ENCODE results near the gene GDPD3. TPM values are rescaled to one million over a fixed set of nuclear protein-coding genes. Genes with fewer than 3 reads are reported as not detected.
"Not testable (repeated sequence)": the region's sequence is repeated elsewhere in the genome, so short reads cannot be mapped to it uniquely, and the experiment has no call there.

Gene GDPD3
- total RNA-seq, 1 experiment from 2014 or later, result 2.1 TPM

DNA sequence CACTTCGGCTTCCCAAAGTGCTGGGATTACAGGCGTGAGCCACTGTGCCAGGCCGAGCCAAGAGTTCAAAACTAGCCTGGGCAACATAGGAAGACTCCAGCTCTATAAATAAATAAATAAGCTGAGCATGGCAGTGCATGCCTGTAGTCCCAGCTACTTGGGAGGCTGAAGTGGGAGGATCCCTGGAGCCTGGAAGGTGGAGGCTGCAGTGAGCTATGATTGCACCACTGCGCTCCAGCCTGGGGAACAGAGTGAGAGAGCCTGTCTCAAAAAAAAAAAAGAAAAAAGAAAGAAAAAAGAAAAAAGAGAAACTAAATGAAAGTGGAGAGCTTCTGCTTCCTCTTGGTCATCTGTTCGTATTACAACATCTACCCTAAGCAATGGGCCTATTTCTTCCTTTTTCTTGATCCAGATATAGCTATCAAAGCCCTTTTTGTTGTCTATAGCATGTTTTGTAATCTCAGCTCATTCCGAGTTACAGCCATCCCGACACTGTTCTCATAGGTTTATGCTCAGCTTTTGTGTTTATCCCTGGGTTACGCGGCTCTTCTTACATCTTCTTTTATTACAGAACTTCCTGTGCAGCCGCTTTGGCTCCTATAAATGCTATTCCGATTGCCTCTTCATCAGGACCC, 23.8 kb upstream of the GDPD3 start:
- Histone ChIP-seq H3K27me3 (ENCODE audit: low read length) (no peaks in the 10 kb centered on the region), H3K27ac (ENCODE audit: low read length) (no peak overlapping the region), H4K20me1 (ENCODE audit: insufficient read depth, low read depth, low read length) (no peaks in the 10 kb centered on the region), H3K9me3 (ENCODE audit: low read length) (no peaks in the 10 kb centered on the region), H3K4me1 (ENCODE audit: low read length) (peaks cover 5% of the 10 kb centered on the region), H3K4me2 (ENCODE audit: low read depth, low read length, poor library complexity, severe bottlenecking) (no peak overlapping the region), H3K36me3 (ENCODE audit: insufficient read depth, low read length) (no peaks in the 10 kb centered on the region), H3K9ac (ENCODE audit: low read length) (no peak overlapping the region), H3K9me2 (replicated peaks; ENCODE audit: insufficient read depth, low read length) (no peaks in the 10 kb centered on the region), H3K4me3 (ENCODE audit: low read length) (no peak overlapping the region), H3K79me2 (ENCODE audit: low read length) (no peaks in the 10 kb centered on the region), H2AFZ (ENCODE audit: low read length) (no peak overlapping the region)
- DNase-seq, result no peak

DNA sequence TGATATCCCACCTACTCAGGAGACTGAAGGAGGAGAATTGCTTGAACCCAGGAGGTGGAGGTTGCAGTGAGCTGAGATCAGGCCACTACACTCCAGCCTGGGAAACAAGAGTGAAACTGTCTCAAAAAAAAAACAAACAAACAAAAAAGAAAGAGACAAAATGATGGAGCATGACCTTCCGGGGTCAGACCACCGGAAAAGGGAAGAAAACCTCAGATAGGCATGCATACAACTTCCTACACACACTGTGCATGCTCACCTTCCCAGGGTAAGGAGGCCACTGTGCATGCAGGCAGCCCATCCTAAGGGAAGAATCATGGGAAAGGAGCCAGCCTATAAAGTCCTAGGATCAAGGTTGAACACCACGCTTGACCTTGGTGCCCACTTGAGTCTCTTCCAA, 19.3 kb upstream of the GDPD3 start:
- DNase-seq, result no peak
- Histone ChIP-seq H3K27me3 (ENCODE audit: low read length) (no peaks in the 10 kb centered on the region), H3K27ac (ENCODE audit: low read length) (no peak overlapping the region), H3K9me2 (replicated peaks; ENCODE audit: insufficient read depth, low read length) (no peaks in the 10 kb centered on the region), H2AFZ (ENCODE audit: low read length) (no peak overlapping the region), H3K9me3 (ENCODE audit: low read length) (no peaks in the 10 kb centered on the region), H3K9ac (ENCODE audit: low read length) (no peak overlapping the region), H3K4me3 (ENCODE audit: low read length) (no peak overlapping the region), H3K79me2 (ENCODE audit: low read length) (no peaks in the 10 kb centered on the region), H4K20me1 (ENCODE audit: insufficient read depth, low read depth, low read length) (no peaks in the 10 kb centered on the region), H3K4me2 (ENCODE audit: low read depth, low read length, poor library complexity, severe bottlenecking) (no peak overlapping the region), H3K4me1 (ENCODE audit: low read length) (no peaks in the 10 kb centered on the region), H3K36me3 (ENCODE audit: insufficient read depth, low read length) (no peaks in the 10 kb centered on the region)

DNA sequence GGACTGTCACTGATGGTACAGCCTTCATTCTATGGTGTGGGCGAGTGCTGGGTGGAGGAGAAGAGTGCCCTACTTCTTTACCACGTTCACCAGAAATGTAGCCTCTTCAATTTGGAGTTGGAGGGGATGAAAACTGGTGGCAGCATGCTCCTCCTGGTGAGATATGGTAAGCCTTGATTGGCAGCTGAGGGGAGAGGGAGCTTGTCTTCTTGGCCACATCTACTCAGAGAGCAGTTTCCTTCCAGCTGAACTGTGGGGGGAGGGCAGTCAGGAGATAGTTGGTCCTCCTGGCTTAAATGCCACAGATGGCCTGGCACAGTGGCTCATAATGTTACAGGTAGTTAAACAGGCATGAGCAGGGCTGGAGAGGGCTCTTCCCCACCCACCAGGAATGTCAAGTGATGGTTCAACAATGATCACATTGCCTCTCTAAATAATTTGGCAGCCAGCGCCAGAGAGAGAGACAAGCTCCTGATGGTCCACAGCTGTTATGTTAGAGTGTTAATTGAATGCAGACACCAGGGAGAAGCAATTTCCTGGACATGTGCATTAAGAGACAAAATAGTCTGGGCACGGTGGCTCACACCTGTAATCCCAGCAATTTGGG, 18.6 kb upstream of the GDPD3 start:
- Histone ChIP-seq H3K9me3 (ENCODE audit: low read length) (no peaks in the 10 kb centered on the region), H3K4me1 (ENCODE audit: low read length) (no peaks in the 10 kb centered on the region), H3K9ac (ENCODE audit: low read length) (no peak overlapping the region), H3K36me3 (ENCODE audit: insufficient read depth, low read length) (no peaks in the 10 kb centered on the region), H3K79me2 (ENCODE audit: low read length) (no peaks in the 10 kb centered on the region), H3K4me2 (ENCODE audit: low read depth, low read length, poor library complexity, severe bottlenecking) (no peak overlapping the region), H3K27ac (ENCODE audit: low read length) (no peak overlapping the region), H4K20me1 (ENCODE audit: insufficient read depth, low read depth, low read length) (no peaks in the 10 kb centered on the region), H3K27me3 (ENCODE audit: low read length) (no peaks in the 10 kb centered on the region), H2AFZ (ENCODE audit: low read length) (no peak overlapping the region), H3K9me2 (replicated peaks; ENCODE audit: insufficient read depth, low read length) (no peaks in the 10 kb centered on the region), H3K4me3 (ENCODE audit: low read length) (no peak overlapping the region)
- no peak for DNase-seq

DNA sequence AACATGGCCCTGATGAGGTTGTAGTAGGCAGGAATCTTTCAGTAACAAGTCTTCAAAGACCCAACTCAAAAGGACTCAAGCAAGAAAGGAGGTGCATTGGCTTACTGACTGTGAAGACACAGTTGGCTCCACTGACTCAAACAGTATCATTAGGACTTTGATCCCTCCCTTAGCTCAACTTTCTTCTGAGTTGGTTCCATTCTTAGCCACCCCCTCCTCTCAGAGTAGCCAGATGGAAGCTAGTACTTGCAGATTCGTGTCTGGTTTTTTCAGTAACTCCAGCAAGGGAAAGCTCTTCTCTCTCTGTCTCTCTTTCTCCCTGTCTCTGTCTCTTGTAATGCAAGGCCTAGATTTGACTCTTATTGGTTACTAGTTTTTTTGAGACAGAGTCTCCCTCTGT, 14.7 kb upstream of the GDPD3 start:
- Histone ChIP-seq H3K27me3 (ENCODE audit: low read length) (no peaks in the 10 kb centered on the region), H3K27ac (ENCODE audit: low read length) (no peak overlapping the region), H3K9me3 (ENCODE audit: low read length) (no peaks in the 10 kb centered on the region), H3K4me1 (ENCODE audit: low read length) (peaks cover 6% of the 10 kb centered on the region), H3K79me2 (ENCODE audit: low read length) (no peaks in the 10 kb centered on the region), H3K9ac (ENCODE audit: low read length) (no peak overlapping the region), H2AFZ (ENCODE audit: low read length) (no peak overlapping the region), H3K36me3 (ENCODE audit: insufficient read depth, low read length) (no peaks in the 10 kb centered on the region), H4K20me1 (ENCODE audit: insufficient read depth, low read depth, low read length) (no peaks in the 10 kb centered on the region), H3K4me3 (ENCODE audit: low read length) (no peak overlapping the region), H3K9me2 (replicated peaks; ENCODE audit: insufficient read depth, low read length) (no peaks in the 10 kb centered on the region), H3K4me2 (ENCODE audit: low read depth, low read length, poor library complexity, severe bottlenecking) (no peak overlapping the region)
- no peak for DNase-seq

DNA sequence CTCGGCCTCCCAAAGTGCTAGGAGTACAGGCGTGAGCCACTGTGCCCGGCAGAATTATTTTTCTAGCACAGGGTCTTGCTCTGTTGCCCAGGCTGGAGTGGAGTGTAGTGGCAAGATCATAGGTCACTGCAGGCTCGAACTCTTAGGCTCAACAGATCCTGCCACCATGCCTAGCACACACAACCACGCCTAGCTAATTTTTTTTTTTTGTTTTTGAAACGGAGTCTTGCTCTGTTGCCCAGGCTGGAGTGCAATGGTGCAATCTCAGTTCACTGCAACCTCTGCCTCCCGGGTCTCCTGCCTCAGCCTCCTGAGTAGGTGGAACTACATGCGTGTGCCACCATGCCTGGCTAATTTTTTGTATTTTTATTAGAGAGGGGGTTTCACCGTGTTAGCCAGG, 12.4 kb upstream of the GDPD3 start:
- H3K4me3 ChIP-seq (ENCODE audit: low read length); H2AFZ ChIP-seq (ENCODE audit: low read length); H3K9me3 ChIP-seq (ENCODE audit: low read length); H3K36me3 ChIP-seq (ENCODE audit: insufficient read depth, low read length); H4K20me1 ChIP-seq (ENCODE audit: insufficient read depth, low read depth, low read length); H3K27me3 ChIP-seq (ENCODE audit: low read length); H3K9me2 ChIP-seq (replicated peaks; ENCODE audit: insufficient read depth, low read length); DNase-seq; H3K4me2 ChIP-seq (ENCODE audit: low read depth, low read length, poor library complexity, severe bottlenecking); H3K27ac ChIP-seq (ENCODE audit: low read length); H3K9ac ChIP-seq (ENCODE audit: low read length): not testable (repeated sequence)
- Histone ChIP-seq H3K4me1 (ENCODE audit: low read length) (peaks cover 14% of the 10 kb centered on the region), H3K79me2 (ENCODE audit: low read length) (peaks cover 11% of the 10 kb centered on the region)

DNA sequence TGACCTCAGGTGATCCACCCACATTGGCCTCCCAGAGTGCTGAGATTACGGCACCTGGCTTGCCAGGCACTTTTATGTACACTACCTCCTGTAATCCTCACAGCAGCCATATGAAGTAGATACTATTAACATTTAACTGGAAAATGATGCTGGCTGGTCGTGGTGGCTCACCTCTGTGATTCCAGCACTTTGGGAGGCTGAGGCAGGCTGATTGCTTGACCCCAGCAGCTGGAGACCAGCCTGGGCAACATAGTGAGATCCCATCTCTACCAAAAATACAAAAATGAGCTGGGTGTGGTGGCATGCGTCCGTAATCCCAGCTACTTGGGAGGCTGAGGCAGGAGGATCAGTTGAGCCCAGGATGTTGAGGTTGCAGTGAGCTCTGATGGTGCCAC, 11.6 kb upstream of the GDPD3 start:
- H3K27ac ChIP-seq (ENCODE audit: low read length), result no peak overlapping the region
- H3K9me2 ChIP-seq (replicated peaks; ENCODE audit: insufficient read depth, low read length), result no peaks in the 10 kb centered on the region
- H3K27me3 ChIP-seq (ENCODE audit: low read length), result no peaks in the 10 kb centered on the region
- H3K36me3 ChIP-seq (ENCODE audit: insufficient read depth, low read length), result no peaks in the 10 kb centered on the region
- no peak overlapping the region for H3K4me2 ChIP-seq (ENCODE audit: low read depth, low read length, poor library complexity, severe bottlenecking)
- H3K9ac ChIP-seq (ENCODE audit: low read length), result no peak overlapping the region
- DNase-seq, result no peak
- no peaks in the 10 kb centered on the region for H4K20me1 ChIP-seq (ENCODE audit: insufficient read depth, low read depth, low read length)
- H3K9me3 ChIP-seq (ENCODE audit: low read length), result no peaks in the 10 kb centered on the region
- H2AFZ ChIP-seq (ENCODE audit: low read length), result no peak overlapping the region
- H3K79me2 ChIP-seq (ENCODE audit: low read length), result peaks cover 11% of the 10 kb centered on the region
- H3K4me3 ChIP-seq (ENCODE audit: low read length), result no peak overlapping the region
- H3K4me1 ChIP-seq (ENCODE audit: low read length), result peaks cover 14% of the 10 kb centered on the region

DNA sequence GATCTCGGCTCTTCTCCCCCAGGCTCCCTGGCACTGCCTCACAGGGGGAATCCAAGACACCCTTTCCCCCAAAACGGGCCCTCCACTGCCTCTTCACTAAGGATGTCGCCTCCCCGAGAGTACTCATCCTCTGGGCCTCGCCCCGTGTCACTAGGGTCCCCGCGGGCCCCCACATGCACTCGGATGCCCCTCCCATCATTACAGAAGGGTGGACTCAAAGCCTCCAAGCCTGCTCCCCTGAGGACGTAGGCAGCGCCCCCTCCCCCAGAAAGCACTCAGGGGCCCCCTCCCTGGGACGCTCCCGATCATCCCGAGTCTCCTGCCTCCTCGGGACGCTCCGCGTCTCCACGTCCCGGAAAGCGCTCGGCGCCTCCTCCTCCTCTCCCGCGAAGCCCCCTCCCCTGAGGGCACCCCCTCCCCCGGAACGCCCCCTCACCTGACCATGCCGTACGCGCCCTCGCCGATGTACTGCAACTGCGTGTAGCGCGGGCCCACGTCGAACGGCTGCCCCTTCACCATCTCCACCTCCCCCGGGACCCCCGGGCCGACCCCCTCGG, 9.3 kb upstream of the GDPD3 start:
- peaks cover 14% of the 10 kb centered on the region for H3K4me1 ChIP-seq (ENCODE audit: low read length)
- H3K36me3 ChIP-seq (ENCODE audit: insufficient read depth, low read length), result peaks cover 3% of the 10 kb centered on the region; the same call in 1 of the 2 replicates
- peak overlapping the region; percentile 73 for H3K4me3 ChIP-seq (ENCODE audit: low read length)
- peaks cover 11% of the 10 kb centered on the region for H3K79me2 ChIP-seq (ENCODE audit: low read length)
- H4K20me1 ChIP-seq (ENCODE audit: insufficient read depth, low read depth, low read length), result no peaks in the 10 kb centered on the region
- H3K4me2 ChIP-seq (ENCODE audit: low read depth, low read length, poor library complexity, severe bottlenecking), result peak overlapping the region; percentile 96
- peak overlapping the region; percentile 71 for H3K27ac ChIP-seq (ENCODE audit: low read length)
- no peaks in the 10 kb centered on the region for H3K9me2 ChIP-seq (replicated peaks; ENCODE audit: insufficient read depth, low read length)
- no peaks in the 10 kb centered on the region for H3K9me3 ChIP-seq (ENCODE audit: low read length)
- peak; percentile 74 for DNase-seq
- peak overlapping the region; percentile 12; the same call in 1 of the 2 replicates for H2AFZ ChIP-seq (ENCODE audit: low read length)
- H3K9ac ChIP-seq (ENCODE audit: low read length), result peak overlapping the region; percentile 88
- no peaks in the 10 kb centered on the region for H3K27me3 ChIP-seq (ENCODE audit: low read length)

DNA sequence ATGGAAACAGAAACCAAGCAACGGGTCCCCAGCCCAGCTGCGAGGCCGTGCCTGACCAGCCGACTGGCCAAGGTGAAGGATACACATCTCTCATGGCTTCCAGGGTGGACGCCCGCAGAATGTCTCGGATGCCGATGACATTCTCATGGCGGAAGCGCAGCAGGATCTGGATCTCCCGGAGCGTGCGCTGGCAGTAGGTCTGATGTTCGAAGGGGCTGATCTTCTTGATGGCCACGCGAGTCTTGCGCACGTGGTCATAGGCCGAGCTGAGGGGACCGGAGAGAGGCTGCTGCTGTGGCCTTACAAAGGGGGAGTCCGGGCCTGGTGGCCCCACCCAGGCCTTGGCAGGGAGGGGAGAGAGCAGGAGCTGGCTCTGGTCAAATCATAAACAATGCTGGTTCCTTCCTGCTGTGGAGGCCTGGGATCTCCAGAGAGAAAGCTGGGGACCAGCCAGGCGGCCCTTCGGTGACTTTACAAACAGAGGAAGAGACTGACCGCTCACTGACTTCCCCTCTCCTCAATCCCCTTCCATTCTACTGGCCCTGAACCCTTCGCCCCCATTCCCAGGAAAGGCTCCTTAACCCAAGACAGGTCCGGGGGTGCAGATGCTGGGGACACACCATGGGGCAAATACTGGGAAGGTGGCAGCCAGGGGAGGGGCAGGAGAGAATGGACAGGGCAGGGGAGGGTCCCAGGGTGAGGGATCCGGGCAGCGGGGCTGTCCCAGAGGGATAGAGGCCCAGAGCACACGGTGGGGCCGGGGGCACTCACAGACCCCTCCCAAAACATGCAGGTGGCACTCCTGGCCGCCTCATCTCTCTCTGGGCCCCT, 8.6 kb upstream of the GDPD3 start:
- peaks cover 11% of the 10 kb centered on the region for H3K79me2 ChIP-seq (ENCODE audit: low read length)
- peaks cover 14% of the 10 kb centered on the region for H3K4me1 ChIP-seq (ENCODE audit: low read length)
- peak overlapping the region; percentile 88 for H3K9ac ChIP-seq (ENCODE audit: low read length)
- peaks cover 3% of the 10 kb centered on the region; the same call in 1 of the 2 replicates for H3K36me3 ChIP-seq (ENCODE audit: insufficient read depth, low read length)
- H3K27me3 ChIP-seq (ENCODE audit: low read length), result no peaks in the 10 kb centered on the region
- no peak for DNase-seq
- H3K9me3 ChIP-seq (ENCODE audit: low read length), result no peaks in the 10 kb centered on the region
- H3K4me2 ChIP-seq (ENCODE audit: low read depth, low read length, poor library complexity, severe bottlenecking), result peak overlapping the region; percentile 96
- H3K4me3 ChIP-seq (ENCODE audit: low read length), result peak overlapping the region; percentile 73
- no peaks in the 10 kb centered on the region for H4K20me1 ChIP-seq (ENCODE audit: insufficient read depth, low read depth, low read length)
- H2AFZ ChIP-seq (ENCODE audit: low read length), result no peak overlapping the region
- H3K27ac ChIP-seq (ENCODE audit: low read length), result peak overlapping the region; percentile 71
- H3K9me2 ChIP-seq (replicated peaks; ENCODE audit: insufficient read depth, low read length), result no peaks in the 10 kb centered on the region

Data from Karpas-422 (cell line).